HG02885 (cell line): ENCODE data around the gene TRIO.

Source experiments
- ATAC-seq: cut with Tn5 transposase; IDR thresholded peaks from one replicate; pipeline ENCODE4 v1.9.1; 2021; ENCODE audit warnings: mild to moderate bottlenecking; ENCODE audit not compliant: unreplicated experiment, poor library complexity

TRIO gene

DNA sequence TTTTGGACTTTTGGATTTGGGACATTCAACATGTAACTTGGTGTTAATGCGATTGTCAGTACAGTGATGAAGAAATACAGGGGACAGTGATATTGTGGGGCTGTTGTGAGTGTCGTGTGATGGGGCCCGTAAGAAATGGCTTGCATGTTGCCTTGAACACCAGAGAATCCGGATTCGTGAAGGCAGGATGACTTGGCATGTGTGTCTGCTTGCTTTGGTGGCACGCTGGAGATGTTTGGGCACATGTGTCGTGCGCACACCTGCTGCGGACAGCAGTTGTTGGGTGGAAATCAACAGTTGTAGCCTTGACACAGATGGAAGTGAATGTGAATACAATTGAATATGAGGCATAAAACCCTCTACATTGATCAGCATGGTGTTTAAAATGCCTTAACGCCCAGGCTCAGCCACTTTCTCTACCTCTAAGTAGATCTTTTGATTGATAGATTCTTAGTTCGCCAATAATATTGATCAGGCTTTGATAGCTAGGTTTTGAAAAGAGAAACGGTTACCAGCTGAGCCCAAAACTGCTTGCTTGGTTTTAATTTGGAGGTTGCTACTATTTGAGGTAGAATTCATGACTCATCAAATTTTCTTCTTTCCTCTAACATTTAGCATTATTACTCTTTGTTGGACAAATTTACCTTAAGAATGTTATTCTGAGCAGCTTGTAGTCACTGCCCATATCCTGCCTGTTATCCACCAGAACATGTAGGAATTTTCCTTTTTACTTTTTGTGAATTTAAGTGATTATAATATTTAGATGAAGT is 94.4 kb downstream of the TRIO start:
- ATAC-seq: no peak

DNA sequence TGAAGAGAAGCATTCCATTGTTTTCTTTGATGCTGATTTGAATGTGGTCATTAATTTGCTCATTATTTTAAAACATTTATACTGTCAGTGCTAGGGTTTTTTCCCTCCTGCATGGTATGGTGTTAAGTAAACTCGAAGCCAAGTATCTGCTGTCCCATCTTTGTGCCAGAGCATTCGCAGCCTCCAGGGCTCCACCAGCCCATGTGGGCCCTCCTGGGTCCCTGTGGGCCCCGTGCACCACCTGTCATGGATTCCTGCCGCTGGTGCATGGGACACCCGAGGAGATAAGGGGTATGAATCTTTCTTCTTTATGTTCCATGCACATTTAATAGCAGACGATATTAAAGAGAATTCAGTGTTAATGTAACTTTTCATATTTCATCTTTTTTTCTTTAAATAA is 95.1 kb downstream of the TRIO start:
- no peak for ATAC-seq

DNA sequence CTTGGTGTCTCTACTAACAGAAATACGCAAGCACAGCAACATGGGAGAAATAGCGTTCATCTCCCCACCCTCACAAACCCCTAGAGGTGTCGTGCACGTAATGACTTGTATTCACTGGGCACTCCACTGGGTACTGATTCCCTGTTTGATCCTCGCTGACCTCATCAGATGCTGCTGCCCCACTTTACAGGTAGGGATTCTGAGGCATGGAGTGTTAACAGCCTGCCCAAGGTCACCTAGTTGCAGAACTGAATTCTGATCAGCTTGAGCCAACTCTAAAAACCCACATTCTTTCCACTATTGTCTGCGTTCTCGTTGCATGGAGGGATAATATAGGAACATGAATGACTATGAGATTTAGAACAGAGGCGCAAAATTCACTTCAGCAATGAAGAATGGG is 96.3 kb downstream of the TRIO start:
- ATAC-seq: no peak

DNA sequence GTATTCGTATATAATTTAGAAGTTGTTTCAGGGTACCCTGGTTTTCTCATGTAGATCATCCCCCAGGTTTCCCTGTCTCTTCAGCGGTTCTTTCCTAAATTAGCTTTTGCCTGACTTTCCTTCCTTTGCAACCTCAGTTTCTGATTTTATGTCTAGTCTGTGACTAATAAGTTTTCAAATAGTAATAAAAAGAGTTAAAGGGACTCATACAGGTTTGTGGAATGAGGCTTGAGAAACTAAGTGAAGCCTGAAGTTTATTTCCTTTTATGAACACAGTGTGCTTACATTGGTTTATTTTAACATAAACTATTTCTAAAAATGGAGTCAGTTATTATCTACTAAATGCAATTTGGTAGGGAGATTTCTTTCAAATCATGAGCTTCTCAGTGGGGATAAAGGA is 96.8 kb downstream of the TRIO start:
- ATAC-seq: no peak

DNA sequence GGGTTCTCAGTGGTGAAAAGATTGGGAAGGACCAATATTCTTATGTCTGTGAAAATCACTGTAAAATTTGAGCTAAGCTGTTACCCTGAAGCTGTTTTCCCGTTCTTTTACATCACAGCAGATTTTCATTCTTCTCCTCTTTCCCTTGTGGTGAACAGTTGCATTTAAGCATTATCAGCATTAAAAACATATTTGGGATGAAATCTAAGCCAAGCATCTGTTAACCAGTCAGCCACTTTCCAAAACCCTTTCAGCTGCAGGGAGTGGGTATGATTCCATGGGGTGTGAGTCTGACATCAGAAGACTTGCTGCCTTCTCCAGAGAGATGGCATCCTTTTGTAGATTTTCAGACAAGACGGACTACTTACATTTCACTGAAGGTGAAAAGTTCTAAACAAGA is 97.2 kb downstream of the TRIO start:
- no peak for ATAC-seq

DNA sequence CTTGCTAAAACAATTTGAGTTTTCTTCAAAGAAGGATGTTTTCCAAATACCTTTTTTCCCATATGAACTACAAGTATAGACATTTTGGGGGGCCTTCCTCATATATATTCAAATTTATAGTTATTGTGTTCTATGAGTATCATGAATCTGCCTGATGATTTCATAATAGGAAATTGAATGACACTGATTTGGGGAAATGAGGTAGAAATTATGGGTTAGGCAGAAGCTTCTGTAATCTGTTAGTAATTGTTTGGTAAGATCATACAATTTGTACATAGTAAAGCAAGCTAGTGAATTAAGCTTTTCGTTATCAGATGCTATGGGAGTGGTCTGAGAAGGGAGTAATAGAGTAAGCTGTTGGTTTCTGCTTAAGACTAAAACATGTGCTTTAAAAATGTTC is 98.0 kb downstream of the TRIO start:
- no peak for ATAC-seq

DNA sequence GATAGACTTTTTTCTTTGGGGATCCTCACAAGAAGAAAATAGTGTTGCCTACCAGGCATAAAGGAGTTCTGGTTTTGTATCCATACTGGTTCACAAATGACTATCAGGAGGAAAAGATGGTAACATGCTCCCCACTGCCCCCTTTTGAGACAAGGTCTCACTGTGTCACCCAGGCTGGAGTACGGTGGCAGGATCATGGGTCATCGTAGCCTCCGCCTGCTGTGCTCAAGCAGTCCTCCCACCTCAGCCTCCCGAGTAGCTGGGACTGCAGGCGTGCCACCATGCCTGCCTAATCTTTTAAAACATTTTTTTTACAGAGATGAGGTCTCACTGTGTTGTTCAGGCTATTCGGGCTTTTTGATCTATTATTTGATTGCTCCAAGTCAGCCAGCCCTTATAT is 99.3 kb downstream of the TRIO start:
- ATAC-seq: no peak

DNA sequence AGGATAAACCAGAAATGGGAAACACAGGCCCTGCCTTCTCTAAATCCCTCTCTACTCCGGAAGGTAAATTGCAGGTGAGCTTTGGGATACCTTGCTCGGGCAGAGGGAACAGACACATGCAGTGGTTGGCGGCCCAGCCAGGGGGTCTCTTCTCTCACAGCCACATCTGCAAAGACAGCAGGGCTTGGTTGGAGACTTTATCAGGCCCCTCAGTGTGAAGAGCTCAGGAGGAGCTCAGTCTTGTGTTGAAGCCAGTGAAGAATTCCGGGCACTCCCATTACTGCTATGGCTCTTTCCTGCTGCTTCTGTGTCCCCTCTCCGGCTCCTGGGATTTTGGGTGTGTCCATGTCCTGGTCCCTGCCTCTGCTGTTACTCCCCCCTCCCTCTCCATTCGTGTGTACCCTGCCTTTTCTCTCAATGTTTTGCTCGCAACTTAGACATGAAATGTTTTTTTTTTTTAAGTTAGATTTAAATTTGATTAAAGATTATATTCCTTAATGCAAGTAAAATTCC is 99.8 kb downstream of the TRIO start:
- no peak for ATAC-seq

DNA sequence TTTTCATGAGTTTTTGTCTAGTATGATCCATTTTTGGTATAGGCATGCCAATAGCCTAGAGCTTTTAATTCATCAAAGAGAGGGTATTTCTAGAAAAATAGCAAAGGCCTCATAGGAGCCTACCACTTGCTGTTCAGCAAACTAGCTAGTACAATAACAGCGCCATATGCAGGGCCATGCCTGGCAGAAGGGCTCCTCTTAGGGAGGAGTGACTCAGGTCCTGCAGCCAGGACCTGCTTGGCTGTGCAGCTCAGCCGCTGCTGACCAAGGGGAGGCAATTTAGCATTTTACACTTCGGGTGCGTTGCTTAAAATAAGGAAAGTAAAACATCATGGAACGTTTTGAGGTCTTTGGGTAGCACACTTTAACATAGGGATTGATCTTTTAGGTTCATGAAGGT is 100.6 kb downstream of the TRIO start:
- ATAC-seq: no peak

DNA sequence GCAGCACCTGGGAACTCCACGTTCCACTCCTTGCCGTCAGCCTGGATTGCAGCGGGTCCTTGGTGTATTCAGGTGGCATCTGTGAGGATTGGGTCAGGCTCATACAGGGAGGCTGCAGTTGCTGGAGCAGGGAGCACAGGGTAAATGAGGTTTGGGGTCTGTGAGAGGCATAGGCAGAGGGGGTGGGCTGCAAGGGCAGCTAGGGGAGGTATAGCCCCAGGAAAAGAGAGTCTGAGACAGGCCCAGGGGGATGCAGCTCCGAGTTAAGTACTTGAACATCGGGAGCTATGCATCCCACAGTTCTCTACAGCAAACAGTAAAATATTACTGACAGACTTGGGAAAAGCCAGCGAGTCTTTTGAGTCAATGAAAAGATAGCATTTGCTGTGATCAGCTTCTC is 101.6 kb downstream of the TRIO start:
- ATAC-seq: no peak

DNA sequence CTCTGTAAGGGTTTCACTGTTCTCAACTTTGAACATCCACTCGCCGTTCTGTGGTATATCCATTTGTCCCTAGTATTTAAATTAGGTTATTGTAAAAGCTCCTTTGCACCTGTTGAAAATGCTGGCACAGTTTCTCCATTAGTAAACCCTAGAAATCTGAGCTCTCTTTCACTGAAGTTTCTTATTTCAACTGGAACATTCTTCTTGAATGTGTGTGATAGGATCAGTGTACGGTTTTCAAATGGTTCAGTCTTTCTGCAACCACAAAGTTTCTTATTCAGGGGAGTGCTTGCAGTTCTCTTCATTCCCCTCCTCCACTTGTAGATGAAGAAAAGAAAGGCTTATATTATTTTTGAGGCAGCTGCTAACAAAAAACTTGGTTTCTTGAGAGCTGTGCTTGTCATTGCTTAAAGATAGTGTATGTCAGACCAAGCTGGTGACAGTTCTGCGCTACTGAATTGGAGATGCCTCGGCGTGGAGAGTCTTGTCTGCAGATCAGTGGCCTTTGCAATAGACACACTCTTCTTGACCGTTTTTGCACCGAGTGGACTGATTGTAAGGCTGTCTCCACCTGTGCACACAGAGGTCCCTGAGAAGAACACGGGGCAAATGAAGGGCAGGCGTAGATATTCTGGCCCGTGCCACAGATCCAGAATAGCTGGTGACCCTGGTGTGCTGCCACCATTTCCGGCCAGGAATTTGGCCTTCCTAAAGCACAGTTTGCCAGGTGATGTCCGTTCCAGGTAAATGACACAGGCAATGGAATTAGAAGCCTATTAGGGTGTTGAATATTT is 102.2 kb downstream of the TRIO start:
- ATAC-seq: no peak

DNA sequence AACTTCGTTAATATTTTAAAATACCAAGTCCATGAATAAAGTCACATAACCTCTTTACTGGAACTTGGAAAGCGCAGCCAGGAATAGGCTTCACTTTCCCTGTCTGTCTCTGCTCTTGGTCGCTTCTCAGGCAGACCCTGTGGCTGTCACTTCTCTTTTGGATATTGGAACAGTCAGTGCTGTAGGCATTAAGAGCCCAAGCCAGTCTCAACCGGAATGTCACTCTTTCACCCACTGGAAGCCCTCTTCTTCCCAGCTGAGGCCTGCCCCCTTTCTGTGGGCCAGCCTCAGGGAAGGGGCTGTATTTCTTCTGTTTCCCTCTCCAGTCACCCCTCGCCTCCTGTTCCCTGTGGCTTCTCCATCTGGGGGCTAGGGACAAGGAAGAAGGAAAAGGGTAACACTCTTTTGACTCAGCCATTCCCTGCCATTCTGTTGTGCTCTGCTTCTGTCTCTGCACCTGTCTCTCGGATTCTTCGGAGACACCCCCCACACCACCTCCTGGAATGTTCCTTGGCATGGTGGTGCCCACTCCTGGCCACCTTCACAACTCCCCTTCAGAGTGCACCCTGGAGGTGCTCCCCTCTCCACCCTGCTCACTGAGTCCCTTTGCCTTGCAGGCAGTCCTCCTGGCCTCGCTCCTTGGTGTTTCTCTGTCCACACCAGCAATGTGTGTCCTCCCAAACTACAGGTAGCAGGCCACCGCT is 103.4 kb downstream of the TRIO start:
- ATAC-seq: no peak

DNA sequence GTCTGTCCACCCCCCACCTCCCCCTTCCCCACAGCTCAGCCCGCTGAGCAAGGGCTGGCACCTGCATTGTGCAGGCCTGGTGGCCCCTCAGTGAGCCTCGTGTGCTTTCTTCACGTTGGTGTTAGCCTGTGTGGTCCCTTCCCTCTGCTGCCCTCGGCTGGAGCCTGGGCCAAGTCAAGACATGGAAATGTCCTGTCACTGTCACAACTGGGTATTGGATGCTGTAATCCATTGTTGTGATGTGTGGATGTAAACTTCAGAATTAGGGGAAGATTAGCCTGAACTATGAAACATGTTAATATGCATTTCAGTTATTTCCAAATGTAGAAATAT is 103.9 kb downstream of the TRIO start:
- ATAC-seq: no peak

DNA sequence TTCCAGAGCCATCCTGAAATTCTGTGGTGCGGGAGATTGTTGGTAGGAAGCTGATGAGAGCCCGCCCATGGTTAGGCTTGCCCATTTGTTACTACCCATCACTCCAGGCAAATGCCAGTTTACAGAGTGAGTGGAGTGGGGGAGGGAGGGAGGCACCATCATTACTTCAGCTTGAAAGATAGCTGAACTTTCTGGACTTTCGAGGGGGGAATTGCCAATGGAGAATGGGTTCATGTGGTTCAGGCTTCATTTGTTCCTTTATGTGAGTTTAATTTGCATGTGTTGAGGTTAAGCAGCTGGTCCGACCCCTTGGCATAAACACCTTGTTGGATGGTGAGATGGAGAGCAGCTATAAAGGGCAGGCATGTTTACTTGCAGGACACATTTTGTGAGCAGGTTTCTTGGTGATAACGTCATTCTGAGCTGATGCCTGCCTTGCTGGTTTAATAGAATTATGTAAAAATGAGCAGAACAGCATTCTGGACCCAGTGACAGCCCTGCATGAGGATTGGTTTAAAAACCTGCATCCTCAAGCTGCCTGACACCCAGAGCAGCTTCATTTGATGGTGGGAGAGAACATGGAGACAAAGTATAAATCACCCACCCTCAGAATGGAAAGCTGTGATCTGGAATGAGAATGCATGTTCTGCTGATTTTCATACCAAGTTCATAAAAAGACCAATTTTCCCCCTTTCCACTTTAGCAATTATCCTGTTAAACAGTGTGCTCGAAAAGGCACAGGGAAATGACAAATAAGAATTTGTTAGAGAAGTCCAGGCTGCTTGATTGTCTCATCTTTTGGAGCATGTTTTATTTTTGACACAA is 106.3 kb downstream of the TRIO start:
- no peak for ATAC-seq

DNA sequence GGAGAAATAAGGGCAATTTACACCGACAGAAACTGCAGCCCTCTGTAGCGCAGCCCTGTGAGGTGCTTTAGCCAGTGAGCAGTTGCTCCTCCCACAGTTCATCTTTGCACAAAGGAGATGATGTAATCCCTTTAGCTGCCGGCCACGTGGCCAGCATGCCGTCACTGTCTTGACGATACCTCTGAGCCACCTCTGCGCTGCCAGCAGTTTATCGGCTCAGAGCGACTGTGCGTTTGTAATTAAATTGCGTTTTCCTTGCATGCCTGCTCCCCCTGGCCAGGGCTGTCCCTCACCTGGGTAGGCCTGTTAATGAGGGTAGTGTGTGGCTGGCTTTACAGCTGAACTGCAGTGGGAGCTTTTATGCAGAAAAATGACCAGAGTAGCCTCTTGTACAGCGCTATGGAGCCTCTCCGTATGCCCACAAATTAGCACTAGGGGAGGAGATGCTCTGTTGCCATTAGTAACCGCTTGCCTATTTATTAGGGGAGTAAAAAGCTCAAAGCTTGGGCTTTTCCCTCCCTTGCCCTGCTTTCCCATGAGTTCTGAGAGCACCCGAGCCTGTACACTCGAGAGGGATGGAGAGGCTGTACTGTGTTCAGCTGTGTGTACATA is 107.0 kb downstream of the TRIO start:
- ATAC-seq: no peak

DNA sequence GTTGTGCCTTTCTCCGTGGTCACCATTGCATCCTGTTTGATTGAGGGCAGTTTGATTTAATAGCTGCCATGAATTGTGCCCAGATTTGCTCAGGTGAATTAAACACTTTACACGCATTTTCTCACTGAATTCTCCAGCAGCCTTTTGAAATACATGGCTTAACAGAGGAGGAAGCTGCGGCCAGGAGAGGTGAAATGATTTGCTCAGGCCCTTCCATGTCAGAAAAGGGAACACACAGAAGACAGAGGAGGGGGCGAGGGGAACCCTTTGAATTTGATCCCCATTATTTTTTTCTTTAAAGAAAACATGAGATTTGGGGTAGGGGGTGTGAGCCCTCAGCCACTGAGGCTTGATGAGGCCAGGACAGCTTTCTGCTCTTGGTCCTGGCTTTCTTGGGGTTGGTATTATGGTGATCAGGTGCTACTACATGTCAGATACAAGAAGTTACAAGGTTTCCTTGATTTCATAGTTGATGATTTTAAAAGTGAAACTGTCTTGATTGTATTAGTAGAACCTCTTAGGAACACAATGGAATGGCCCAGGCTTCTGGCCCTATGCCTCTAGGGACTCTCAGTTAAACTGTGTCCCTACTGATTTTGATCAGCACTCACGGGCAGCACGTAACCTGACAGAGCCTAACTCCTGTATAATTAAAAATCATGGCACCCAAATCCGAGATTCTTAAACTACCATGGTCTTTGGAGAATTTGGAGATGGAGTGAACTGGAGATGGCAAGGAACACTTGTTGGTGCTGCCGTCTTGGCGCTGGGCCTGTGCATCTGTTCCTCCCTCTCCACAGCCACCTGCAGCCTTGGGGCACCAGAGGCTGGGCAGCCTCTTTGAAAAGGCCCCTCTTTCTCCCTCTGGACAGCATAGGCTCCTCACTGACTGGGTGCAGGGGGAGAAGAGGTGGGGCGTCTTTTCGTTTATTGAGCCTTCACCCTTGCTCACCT is 107.9 kb downstream of the TRIO start:
- peak; percentile 58 for ATAC-seq

DNA sequence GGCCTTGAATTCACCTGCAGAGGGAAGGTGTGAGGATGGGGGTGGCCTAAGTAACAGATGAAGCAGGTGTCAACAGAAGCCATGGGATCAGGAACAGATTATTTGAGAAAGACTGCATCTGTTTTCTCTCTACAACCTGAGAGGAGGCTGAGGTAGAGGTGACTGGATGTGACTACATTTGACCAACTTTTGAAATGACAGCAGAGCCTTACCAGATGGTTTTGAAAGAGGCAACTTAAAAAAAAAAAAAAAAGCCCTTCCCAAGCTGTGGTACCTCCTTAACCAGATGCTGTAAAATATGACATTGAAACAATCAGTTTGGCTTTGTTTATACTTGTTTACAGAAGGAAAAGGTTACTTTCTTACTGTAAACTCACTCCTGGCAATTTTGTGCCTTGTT is 108.6 kb downstream of the TRIO start:
- ATAC-seq: peak; percentile 67

DNA sequence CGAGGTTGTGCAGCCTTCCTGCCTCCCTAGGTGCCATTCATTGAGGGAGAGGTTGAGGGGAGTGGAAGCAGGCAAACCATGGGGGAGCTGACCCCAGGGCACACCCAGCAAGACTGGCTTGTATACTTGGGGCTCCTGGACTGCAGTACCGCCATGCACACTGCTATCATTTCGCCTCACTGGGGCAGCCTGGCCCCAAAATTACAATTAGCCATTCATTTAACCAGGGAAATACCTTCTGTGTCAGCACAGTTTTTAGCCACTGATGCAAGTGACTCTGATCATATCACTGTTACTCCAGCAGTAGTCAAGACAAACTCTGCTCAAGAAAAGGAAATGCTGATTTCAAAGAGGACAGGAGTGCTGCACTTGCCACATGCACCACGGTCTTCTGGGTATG is 109.7 kb downstream of the TRIO start:
- no peak for ATAC-seq

DNA sequence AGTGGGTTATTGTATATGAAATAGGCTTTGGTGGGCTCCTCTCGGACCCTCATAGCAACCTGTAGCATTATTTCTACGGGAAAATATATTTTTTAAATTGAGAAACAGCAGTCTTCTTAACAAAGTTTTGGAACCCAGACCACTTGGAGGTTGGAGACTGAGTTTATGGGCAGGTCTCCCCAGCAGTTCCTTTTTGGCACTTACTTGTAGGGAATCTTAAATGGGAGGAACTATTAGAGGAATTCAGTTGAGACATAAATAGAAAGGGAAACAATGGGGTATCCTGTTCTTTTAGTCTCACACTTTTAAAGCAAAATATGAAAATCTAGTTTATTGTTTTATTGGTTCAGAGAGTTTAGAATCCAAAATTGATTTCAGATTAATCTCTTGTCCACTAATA is 111.5 kb downstream of the TRIO start:
- no peak for ATAC-seq
